GM19025 (cell line): ENCODE measurements around the gene LAPTM5.

Experiments
- ATAC-seq: cut with Tn5 transposase; IDR thresholded peaks from one replicate; pipeline ENCODE4 v1.9.1; 2021; ENCODE audit warnings: mild to moderate bottlenecking, low read depth, moderate library complexity; ENCODE audit not compliant: unreplicated experiment

The LAPTM5 gene

DNA sequence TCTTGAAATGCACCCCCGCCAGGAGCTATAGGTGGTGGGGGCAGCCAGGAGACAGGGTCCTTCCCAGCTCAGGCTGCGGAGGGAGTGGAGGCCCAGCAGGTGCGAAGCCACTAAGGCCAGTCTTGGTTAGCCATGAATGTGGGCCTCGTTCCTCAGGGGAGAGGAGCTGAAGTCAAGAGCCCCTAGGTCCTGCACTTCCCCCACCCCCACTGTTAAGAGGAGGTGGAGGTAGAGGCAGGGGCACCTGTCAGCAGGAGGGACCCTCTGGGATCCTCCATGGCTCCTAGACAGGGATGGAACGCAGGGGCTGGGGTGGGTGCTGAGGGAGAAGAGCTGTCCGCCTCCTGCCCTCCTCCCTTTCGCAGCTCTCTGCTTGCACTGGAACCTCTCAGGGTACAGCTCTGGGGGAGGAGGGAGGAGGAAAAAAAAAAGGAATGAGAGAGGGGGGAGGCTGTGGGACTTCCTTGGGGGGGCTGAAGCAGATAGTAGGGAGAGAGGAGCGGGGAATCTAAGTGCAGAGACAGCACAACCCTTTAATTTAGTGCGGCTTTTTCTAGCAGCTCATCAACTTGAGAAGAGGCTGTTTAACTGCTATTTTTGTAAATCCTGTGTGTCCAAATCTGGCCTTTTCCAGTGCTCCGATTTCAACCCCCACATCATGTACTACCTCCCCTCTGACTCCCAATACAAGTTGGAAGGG lies 71.2 kb downstream of the LAPTM5 start:
- no peak for ATAC-seq

DNA sequence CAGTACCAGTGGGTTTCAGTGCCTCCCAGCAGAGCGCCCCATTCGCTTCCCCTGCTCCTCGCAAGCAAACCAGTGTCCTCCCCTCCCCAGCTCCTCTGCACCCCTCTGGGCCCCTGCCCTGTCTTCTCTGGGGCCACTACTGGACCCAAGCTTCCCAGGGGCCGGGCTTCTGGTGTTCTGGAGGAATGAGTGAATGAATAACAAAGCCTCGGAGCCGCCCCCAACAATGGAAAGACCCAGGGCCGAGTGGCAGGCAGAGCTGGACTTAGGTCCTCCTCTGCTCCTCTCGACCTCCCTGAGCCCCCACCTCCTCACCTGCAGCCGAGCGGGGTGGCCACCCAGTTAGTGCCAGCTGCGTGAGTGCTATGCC lies 71.8 kb downstream of the LAPTM5 start:
- ATAC-seq, result no peak

DNA sequence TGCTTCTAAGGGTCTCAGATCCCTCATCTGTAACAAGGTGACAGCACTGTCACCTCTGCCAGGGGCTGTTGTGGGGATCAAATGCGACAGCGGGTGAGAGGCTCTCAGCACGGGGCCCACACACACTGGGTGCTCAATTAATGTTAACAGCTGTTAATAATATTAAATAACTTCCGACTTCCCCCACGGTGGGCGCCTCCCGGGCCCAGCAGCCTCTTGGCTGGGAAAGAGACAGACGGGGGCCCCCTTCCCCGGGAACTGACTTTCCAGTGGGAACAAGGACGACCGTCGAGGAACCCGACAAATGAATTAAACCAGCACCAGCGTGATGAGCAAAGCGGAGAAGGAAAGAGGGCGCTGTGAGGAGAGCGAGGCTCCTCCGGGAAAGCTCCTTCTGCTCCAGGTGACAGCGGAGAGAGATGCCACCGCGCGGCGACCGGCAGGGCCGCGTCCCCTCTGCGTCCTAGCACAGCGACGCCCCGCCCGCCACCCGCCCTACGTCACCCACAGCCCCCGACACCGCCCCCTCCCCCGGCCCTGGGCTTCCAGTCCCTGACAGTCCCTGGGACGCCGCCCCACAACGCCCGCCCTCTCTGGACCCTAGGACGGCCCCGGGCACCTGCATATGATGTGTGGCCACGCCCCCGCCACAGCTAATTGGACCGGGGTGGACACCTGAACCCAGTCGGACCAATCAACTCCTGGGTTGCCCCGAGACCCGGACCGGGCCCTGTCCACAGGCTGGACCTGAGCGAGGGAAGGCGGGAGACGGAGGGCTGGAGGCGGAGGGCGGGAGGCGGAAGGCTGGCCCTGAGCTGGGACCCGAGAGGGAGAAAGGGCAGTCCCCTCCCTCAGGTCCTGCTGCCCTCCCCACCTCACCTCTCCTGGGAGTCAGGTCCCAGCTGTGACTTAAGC lies 72.4 kb downstream of the LAPTM5 start:
- ATAC-seq, result no peak

DNA sequence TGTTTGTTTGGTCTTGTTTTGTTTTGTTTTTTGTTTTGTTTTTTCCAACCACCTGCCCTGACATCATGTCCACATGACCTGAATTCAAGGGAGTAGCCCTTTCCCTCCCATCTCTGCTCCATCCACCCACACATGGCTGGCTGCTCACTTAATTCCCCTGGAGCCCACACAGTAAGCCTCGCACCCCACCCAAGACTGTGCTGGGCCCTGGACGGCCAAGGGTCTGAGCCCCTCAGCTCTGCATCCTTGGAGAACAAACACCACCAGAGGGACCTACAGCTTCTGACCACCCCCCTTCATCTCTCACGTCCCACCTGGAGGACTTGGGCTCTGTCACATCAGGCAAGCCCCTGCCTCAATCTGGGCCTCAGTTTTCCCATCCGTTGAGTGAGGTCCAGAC lies 73.3 kb downstream of the LAPTM5 start:
- no peak for ATAC-seq

DNA sequence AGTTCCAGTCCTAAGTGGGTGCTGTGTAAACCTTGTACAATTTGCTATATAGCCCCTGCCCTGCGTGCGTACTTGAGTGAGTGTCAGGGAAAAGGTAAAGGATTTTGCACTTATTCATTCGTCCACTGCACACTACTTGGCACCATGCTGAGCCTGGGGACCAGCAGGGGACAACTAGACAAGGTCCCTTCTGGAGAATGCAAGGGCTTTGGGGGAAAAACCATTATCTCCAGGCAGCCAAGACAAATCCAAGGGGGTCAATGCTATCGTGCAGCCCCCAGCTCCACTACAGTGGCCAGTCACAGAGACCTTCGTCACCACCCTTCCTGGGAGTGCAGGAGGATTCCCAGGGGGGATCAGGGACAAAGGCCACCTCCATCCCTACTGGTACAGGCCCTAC lies 73.9 kb downstream of the LAPTM5 start:
- ATAC-seq, result no peak
